NT2/D1 (cell line): Measurements from ENCODE around the gene SPEN.

Source experiments
- SUZ12 ChIP-seq: IDR thresholded peaks from 2 replicates; pipeline ENCODE4 v1.6.1; 2011; ENCODE audit not compliant: insufficient read length, insufficient read depth; ENCODE audit errors: extremely low read depth
- YY1 ChIP-seq: IDR thresholded peaks from 2 replicates; pipeline ENCODE4 v1.6.1; 2011; ENCODE audit not compliant: insufficient read length, insufficient read depth

- TF ChIP-seq SUZ12 (no peak), YY1 (no peak)
Observed at GRCh38 chr1:15886611-15887167, 39.2 kb downstream of the SPEN start.
